ENCODE measurements around the gene CALML6.

- TF ChIP-seq RARB (CRISPR knock-in tag; IDR thresholded peaks at IDR 0.05) (no peak), MAZ (IDR thresholded peaks at IDR 0.05; ENCODE audit: borderline replicate concordance, low read depth, low read length) (no peak), USF2 (IDR thresholded peaks at IDR 0.05) (no peak), ZNF302 (CRISPR knock-in tag; IDR thresholded peaks at IDR 0.05) (no peak), MYC (IDR thresholded peaks at IDR 0.05; ENCODE audit: borderline replicate concordance, low read length) (no peak), CBX2 (IDR thresholded peaks at IDR 0.05; ENCODE audit: borderline replicate concordance, low read depth) (no peak), EP300 (IDR thresholded peaks at IDR 0.05) (no peak), SMC3 (IDR thresholded peaks at IDR 0.05) (no peak), RNF2 (IDR thresholded peaks at IDR 0.05; ENCODE audit: borderline replicate concordance, low read depth) (no peak), FOSL2 (IDR thresholded peaks at IDR 0.05) (no peak), FOSL2 (CRISPR knock-in tag; IDR thresholded peaks at IDR 0.05) (no peak), KDM5A (IDR thresholded peaks at IDR 0.05) (no peak)
- TF ChIP-seq, protein P1, sequence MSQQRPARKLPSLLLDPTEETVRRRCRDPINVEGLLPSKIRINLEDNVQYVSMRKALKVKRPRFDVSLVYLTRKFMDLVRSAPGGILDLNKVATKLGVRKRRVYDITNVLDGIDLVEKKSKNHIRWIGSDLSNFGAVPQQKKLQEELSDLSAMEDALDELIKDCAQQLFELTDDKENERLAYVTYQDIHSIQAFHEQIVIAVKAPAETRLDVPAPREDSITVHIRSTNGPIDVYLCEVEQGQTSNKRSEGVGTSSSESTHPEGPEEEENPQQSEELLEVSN (IDR thresholded peaks at IDR 0.05; ENCODE audit: borderline replicate concordance, low read depth), result no peak
- TF ChIP-seq, protein P2, sequence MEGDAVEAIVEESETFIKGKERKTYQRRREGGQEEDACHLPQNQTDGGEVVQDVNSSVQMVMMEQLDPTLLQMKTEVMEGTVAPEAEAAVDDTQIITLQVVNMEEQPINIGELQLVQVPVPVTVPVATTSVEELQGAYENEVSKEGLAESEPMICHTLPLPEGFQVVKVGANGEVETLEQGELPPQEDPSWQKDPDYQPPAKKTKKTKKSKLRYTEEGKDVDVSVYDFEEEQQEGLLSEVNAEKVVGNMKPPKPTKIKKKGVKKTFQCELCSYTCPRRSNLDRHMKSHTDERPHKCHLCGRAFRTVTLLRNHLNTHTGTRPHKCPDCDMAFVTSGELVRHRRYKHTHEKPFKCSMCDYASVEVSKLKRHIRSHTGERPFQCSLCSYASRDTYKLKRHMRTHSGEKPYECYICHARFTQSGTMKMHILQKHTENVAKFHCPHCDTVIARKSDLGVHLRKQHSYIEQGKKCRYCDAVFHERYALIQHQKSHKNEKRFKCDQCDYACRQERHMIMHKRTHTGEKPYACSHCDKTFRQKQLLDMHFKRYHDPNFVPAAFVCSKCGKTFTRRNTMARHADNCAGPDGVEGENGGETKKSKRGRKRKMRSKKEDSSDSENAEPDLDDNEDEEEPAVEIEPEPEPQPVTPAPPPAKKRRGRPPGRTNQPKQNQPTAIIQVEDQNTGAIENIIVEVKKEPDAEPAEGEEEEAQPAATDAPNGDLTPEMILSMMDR (IDR thresholded peaks at IDR 0.05), result no peak
- TF ChIP-seq, protein P3, sequence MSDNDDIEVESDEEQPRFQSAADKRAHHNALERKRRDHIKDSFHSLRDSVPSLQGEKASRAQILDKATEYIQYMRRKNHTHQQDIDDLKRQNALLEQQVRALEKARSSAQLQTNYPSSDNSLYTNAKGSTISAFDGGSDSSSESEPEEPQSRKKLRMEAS (IDR thresholded peaks at IDR 0.05), result no peak
Measured at GRCh38 chr1:1941868-1942752, 27.1 kb downstream of the CALML6 start.
